ENCODE measurements around the gene SULT2B1. TPM values are rescaled to one million over a fixed set of nuclear protein-coding genes. Genes with fewer than 3 reads are reported as not detected.

SULT2B1 gene
- polyA plus RNA-seq, 1 donor from 2014 or later: not detected

GRCh38 chr19:48524732-48525131 is 27.2 kb upstream of the SULT2B1 start:
- H3K9me2 ChIP-seq (ENCODE audit: insufficient read depth, low read length): no peaks in the 10 kb centered on the region
- no peaks in the 10 kb centered on the region for H3K27me3 ChIP-seq (ENCODE audit: insufficient read depth, low read depth, low read length)
- H3K9me3 ChIP-seq (ENCODE audit: low read length): peaks cover 4% of the 10 kb centered on the region
- H3K27ac ChIP-seq (ENCODE audit: low read length): no peak overlapping the region
- H3K9ac ChIP-seq (ENCODE audit: low read length): no peak overlapping the region
- no peaks in the 10 kb centered on the region for H3K36me3 ChIP-seq (ENCODE audit: insufficient read depth, low read length)
- no peak overlapping the region for H3K4me2 ChIP-seq (ENCODE audit: low read length)
- no peaks in the 10 kb centered on the region for H3K79me2 ChIP-seq (replicated peaks; ENCODE audit: insufficient read depth, low read length)
- no peak overlapping the region for H2AFZ ChIP-seq (ENCODE audit: low read depth, low read length)
- no peaks in the 10 kb centered on the region for H3F3A ChIP-seq (ENCODE audit: insufficient read depth, low read length, poor library complexity, severe bottlenecking)
- TF ChIP-seq CTCF (IDR thresholded peaks at IDR 0.05; ENCODE audit: poor library complexity, severe bottlenecking) (no peak), MXI1 (conservative IDR thresholded peaks at IDR 0.05; ENCODE audit: poor library complexity, severe bottlenecking) (no peak), POLR2AphosphoS5 (IDR thresholded peaks at IDR 0.05) (no peak)
- H4K20me1 ChIP-seq (ENCODE audit: insufficient read depth): no peaks in the 10 kb centered on the region
- H3K4me3 ChIP-seq (ENCODE audit: low read length): no peak overlapping the region

- Histone ChIP-seq H3K9ac (ENCODE audit: low read length) (no peak overlapping the region), H3K9me3 (ENCODE audit: low read length) (peaks cover 4% of the 10 kb centered on the region), H3K27ac (ENCODE audit: low read length) (no peak overlapping the region), H3K4me2 (ENCODE audit: low read length) (no peak overlapping the region), H3K4me3 (ENCODE audit: low read length) (no peak overlapping the region), H3K36me3 (ENCODE audit: insufficient read depth, low read length) (no peaks in the 10 kb centered on the region), H3K79me2 (replicated peaks; ENCODE audit: insufficient read depth, low read length) (no peaks in the 10 kb centered on the region), H3K9me2 (ENCODE audit: insufficient read depth, low read length) (no peaks in the 10 kb centered on the region), H4K20me1 (ENCODE audit: insufficient read depth) (no peaks in the 10 kb centered on the region), H3F3A (ENCODE audit: insufficient read depth, low read length, poor library complexity, severe bottlenecking) (no peaks in the 10 kb centered on the region), H2AFZ (ENCODE audit: low read depth, low read length) (no peak overlapping the region), H3K27me3 (ENCODE audit: insufficient read depth, low read depth, low read length) (no peaks in the 10 kb centered on the region)
- TF ChIP-seq MXI1 (conservative IDR thresholded peaks at IDR 0.05; ENCODE audit: poor library complexity, severe bottlenecking) (no peak), POLR2AphosphoS5 (IDR thresholded peaks at IDR 0.05) (no peak)
Observed at GRCh38 chr19:48529156-48529555, 22.8 kb upstream of the SULT2B1 start.

GRCh38 chr19:48530066-48530720 is 21.8 kb upstream of the SULT2B1 start:
- H2AFZ ChIP-seq (ENCODE audit: low read depth, low read length): no peak overlapping the region
- H3K4me3 ChIP-seq (ENCODE audit: low read length): no peak overlapping the region
- H3K9me3 ChIP-seq (ENCODE audit: low read length): peaks cover 4% of the 10 kb centered on the region
- no peaks in the 10 kb centered on the region for H3K9me2 ChIP-seq (ENCODE audit: insufficient read depth, low read length)
- no peak overlapping the region for H3K27ac ChIP-seq (ENCODE audit: low read length)
- TF ChIP-seq EZH2 (IDR thresholded peaks at IDR 0.05; ENCODE audit: borderline replicate concordance, insufficient read depth, low read length, poor library complexity, severe bottlenecking): no peak
- TF ChIP-seq MXI1 (conservative IDR thresholded peaks at IDR 0.05; ENCODE audit: poor library complexity, severe bottlenecking): no peak
- TF ChIP-seq SMC3 (conservative IDR thresholded peaks at IDR 0.05; ENCODE audit: poor library complexity): no peak
- no peaks in the 10 kb centered on the region for H4K20me1 ChIP-seq (ENCODE audit: insufficient read depth)
- H3F3A ChIP-seq (ENCODE audit: insufficient read depth, low read length, poor library complexity, severe bottlenecking): no peaks in the 10 kb centered on the region
- H3K27me3 ChIP-seq (ENCODE audit: insufficient read depth, low read depth, low read length): no peaks in the 10 kb centered on the region
- H3K9ac ChIP-seq (ENCODE audit: low read length): no peak overlapping the region
- no peaks in the 10 kb centered on the region for H3K36me3 ChIP-seq (ENCODE audit: insufficient read depth, low read length)
- no peaks in the 10 kb centered on the region for H3K79me2 ChIP-seq (replicated peaks; ENCODE audit: insufficient read depth, low read length)
- no peak overlapping the region for H3K4me2 ChIP-seq (ENCODE audit: low read length)

GRCh38 chr19:48530770-48531169 is 21.2 kb upstream of the SULT2B1 start:
- Histone ChIP-seq H3K4me2 (ENCODE audit: low read length) (no peak overlapping the region), H4K20me1 (ENCODE audit: insufficient read depth) (no peaks in the 10 kb centered on the region), H2AFZ (ENCODE audit: low read depth, low read length) (no peak overlapping the region), H3F3A (ENCODE audit: insufficient read depth, low read length, poor library complexity, severe bottlenecking) (no peaks in the 10 kb centered on the region), H3K79me2 (replicated peaks; ENCODE audit: insufficient read depth, low read length) (no peaks in the 10 kb centered on the region), H3K9ac (ENCODE audit: low read length) (no peak overlapping the region), H3K9me2 (ENCODE audit: insufficient read depth, low read length) (no peaks in the 10 kb centered on the region), H3K4me3 (ENCODE audit: low read length) (no peak overlapping the region), H3K36me3 (ENCODE audit: insufficient read depth, low read length) (no peaks in the 10 kb centered on the region), H3K27ac (ENCODE audit: low read length) (no peak overlapping the region), H3K9me3 (ENCODE audit: low read length) (peaks cover 4% of the 10 kb centered on the region), H3K27me3 (ENCODE audit: insufficient read depth, low read depth, low read length) (no peaks in the 10 kb centered on the region)
- no peak for TF ChIP-seq RAD21 (conservative IDR thresholded peaks at IDR 0.05)
- no peak for TF ChIP-seq EZH2 (IDR thresholded peaks at IDR 0.05; ENCODE audit: borderline replicate concordance, insufficient read depth, low read length, poor library complexity, severe bottlenecking)
- no peak for TF ChIP-seq MXI1 (conservative IDR thresholded peaks at IDR 0.05; ENCODE audit: poor library complexity, severe bottlenecking)
- TF ChIP-seq SMC3 (conservative IDR thresholded peaks at IDR 0.05; ENCODE audit: poor library complexity): no peak
- no peak for TF ChIP-seq TAF1 (IDR thresholded peaks at IDR 0.05; ENCODE audit: low read depth)
- no peak for TF ChIP-seq REST (IDR thresholded peaks at IDR 0.05; ENCODE audit: borderline replicate concordance)
- no peak for TF ChIP-seq EP300 (conservative IDR thresholded peaks at IDR 0.05; ENCODE audit: poor library complexity, severe bottlenecking)
- no peak for TF ChIP-seq CTCF (IDR thresholded peaks at IDR 0.05; ENCODE audit: poor library complexity, severe bottlenecking)
- TF ChIP-seq POLR2AphosphoS5 (IDR thresholded peaks at IDR 0.05): no peak

Measured in neural cell (in vitro differentiated cells).